Measurements from ENCODE around the gene HS2ST1. TPM values are rescaled to one million over a fixed set of nuclear protein-coding genes. Genes with fewer than 3 reads are reported as not detected.

The HS2ST1 gene
- total RNA-seq, 1 experiment from 2014 or later, result 32.5 TPM

DNA sequence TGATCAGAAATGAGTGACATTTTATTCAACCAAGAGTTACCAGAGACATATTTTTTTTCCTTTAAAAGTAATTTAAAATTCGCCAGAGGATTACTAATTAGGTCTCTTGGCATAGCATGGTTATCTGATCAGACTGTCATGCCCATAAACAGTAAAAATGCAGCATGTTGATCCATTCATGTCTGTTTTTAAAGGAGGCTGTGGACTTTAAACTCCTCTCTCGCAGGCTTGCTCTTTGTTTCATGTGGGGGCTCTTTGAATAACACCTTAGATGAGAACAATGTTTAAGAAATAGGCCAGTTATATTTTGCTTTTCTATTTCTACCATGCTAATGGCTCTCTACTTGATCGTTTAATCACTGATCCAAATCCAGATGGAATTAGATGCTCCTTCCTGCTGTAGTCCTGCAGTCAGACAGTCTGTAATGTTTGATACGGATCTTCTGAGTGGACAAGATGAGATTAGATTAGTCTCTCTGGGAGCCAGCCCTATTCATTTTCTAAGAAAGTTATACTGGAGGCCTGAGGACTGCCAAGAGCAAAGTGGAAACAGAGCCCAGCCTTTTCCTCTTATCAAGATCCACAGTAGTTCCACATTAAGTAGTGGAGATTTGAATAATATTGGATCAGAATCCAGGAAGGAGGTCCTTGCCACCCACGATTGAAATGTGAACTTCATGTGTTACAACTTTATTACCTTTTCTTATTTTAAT lies 197.4 kb downstream of the HS2ST1 start:
- DNase-seq (ENCODE audit: low read depth), result no peak

DNA sequence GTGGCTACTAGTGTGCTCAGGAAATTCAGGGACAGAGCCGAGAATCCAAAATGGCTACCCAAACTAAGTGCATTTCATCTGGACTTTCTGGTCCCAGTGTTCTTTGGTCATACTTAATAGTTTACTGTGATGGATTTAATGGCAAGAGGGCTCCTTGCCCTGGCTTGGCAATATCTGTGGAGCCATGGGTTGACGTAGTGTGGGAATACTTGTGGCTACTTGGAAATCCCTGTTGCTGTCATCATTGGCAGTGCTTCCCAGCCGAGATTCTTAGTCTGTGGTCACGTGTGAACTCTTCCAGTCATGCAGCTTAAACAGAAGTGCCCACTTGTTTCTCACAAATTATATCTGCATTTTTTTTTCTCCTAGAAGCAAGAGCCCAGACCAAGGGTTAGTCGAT lies 198.9 kb downstream of the HS2ST1 start:
- DNase-seq (ENCODE audit: low read depth), result peak; percentile 93

GRCh38 chr1:87115317-87115890 lies 201.0 kb downstream of the HS2ST1 start:
- DNase-seq (ENCODE audit: low read depth), result peak; percentile 97

GRCh38 chr1:87115891-87116290 lies 201.5 kb downstream of the HS2ST1 start:
- DNase-seq (ENCODE audit: low read depth), result no peak

DNA sequence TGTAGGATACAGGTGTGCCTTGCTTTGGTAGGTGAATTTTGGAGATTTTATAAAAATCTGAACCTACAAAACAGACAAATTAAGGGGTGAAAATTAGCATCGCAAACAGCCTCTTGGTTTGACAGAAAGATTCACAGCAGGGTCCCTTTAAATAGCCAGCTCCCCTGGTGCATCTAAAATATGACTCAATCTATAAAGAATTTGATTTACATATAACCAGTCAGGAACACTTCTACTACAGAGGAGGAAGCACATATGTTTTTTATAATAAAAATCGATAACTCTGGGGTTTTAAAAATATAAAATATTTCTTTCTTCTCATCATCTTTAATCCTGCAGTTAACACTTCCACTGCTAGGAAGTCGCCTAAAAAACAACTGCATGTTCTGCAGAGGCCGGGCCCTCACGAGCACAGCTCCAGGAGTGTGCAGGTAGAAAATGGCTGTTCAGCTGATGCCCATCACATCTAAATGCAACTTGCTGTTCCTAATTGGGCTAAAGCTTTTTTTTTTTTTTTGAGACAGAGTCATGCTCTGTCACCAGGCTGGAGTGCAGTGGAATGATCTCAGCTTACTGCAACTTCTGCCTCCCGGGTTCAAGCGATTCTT lies 203.4 kb downstream of the HS2ST1 start:
- DNase-seq (ENCODE audit: low read depth), result peak; percentile 41

DNA sequence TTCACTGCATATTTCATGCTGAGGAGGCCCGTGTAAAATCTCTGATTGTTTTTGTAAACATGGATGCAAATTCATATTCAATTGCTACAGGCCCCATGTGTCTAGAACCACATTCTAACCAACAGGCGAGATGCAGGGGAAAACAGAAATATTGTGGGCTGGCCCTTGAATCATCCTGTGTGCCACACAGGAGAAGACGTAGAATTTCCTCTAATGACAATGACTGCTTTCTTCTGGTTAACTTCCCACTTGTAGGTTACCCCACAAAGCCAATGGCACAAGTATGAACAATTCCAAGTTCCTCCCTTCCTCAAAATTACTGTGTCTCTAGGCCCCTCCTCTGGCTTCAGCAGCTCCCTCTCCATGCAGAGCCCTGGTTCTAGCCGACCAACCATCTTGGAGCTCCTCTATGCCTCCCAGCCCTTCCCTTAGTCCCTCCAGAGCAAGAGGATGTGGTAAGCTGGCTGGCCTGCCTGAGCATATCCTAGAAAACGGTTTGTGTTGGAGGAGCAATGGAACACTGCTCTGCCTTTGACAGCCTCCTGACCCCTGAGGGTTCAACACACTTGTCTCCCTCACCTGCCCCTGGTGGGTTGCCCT lies 205.2 kb downstream of the HS2ST1 start:
- DNase-seq (ENCODE audit: low read depth), result no peak

GRCh38 chr1:87120779-87121178 lies 206.3 kb downstream of the HS2ST1 start:
- DNase-seq (ENCODE audit: low read depth), result no peak

DNA sequence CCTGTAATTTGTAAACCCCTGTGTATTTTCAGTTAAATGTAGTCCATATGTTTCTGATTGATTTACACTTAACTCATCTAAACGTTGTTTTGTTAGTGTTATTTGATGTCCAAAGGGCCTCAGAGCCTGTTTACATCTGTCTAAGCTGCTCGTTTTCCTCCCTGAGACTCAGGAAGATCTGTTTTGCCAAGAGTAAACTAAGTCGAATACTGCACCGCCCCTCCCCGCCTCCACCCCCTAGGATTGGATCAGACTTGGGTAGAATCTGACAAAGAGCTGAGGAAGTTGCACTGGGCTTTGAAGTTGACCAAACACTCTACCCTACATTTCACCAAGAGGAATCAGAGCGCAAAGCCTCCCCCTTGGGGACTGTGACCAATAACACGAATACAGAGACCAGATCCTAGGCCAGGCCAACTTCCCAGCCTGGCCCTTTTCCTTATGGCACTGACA lies 207.3 kb downstream of the HS2ST1 start:
- DNase-seq (ENCODE audit: low read depth), result no peak

GRCh38 chr1:87122243-87122642 lies 207.8 kb downstream of the HS2ST1 start:
- no peak for DNase-seq (ENCODE audit: low read depth)

GRCh38 chr1:87123610-87124009 lies 209.2 kb downstream of the HS2ST1 start:
- no peak for DNase-seq (ENCODE audit: low read depth)

- DNase-seq (ENCODE audit: low read depth), result no peak
These were observed 212.6 kb downstream of the HS2ST1 start for GRCh38 chr1:87126886-87127505.

- DNase-seq (ENCODE audit: low read depth), result no peak
These were observed 213.1 kb downstream of the HS2ST1 start for GRCh38 chr1:87127581-87127980.

GRCh38 chr1:87129038-87129437 lies 214.6 kb downstream of the HS2ST1 start:
- DNase-seq (ENCODE audit: low read depth), result no peak

DNA sequence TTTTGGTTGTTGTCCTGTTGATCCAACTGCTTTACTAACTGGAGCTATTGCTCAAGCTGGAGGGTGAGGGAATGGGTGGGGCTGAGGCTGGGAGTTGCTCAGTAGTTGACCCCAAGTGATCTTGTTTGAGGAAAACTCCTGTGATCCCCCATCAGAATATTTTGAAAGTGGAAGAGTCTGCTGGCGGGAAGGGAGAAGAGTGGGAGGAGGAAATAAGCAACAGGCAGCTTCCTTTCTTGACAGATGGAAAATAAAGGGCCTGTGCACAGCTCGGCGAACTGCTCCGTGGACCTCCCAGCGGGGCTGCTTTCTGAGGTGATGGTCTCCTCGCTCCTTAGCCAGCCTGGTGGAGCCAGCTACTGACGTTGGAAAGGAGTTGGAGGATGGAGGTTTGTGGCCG lies 215.2 kb downstream of the HS2ST1 start:
- DNase-seq (ENCODE audit: low read depth), result no peak

- no peak for DNase-seq (ENCODE audit: low read depth)
These were observed 216.0 kb downstream of the HS2ST1 start for GRCh38 chr1:87130438-87130837.

DNA sequence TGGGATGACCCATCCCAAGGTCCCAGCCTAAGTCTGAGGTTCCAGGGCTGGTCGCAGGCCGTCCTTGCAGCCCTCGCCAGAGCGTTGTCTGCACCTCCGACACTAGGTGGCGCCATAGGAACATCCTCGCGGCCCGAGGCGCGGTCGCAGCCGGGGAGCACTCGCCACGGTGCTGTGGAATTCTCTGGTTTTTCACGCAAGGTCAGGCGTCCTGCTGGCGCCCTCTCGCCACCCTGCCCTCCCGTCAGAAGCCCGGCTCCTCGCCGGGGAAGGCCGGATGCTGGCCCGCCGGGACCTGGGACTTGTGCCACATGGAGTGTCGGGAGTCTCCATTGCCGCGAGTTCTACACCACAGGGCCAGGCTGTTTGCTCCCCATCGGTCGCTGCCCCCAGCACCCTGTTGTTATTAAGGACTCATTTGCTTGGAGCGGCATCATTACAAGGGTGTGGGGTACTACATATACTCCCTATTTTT lies 217.4 kb downstream of the HS2ST1 start:
- peak; percentile 73 for DNase-seq (ENCODE audit: low read depth)

DNA sequence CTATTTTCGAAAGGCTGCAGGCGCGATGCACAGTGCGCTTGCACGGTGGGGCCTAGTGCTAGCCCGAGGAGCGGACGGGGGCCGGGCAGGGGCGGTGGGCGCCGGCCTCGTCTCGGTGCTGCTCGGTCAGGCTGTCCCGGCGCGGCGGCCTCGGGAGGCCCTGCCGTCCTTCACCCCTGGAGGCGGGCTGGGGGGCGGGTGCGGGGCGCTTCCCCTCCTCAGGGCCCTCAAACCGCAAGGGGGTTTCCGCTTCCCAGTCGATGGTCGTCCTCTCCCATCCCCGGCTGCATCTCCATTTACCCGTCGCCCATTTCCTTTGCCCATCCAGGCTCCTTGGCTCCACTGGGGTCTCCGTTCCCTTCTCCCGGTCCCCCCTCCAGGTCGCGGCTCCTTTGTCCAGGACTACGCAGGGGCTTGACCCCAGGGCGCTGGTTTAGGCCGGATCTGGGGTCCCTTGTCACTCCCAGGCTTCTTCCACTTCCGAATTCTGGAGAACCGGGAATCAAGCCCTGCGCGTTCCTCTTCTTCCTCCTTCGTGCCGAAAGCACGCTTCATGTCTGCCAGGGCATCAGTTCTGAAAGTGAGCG lies 217.9 kb downstream of the HS2ST1 start:
- no peak for DNase-seq (ENCODE audit: low read depth)

DNA sequence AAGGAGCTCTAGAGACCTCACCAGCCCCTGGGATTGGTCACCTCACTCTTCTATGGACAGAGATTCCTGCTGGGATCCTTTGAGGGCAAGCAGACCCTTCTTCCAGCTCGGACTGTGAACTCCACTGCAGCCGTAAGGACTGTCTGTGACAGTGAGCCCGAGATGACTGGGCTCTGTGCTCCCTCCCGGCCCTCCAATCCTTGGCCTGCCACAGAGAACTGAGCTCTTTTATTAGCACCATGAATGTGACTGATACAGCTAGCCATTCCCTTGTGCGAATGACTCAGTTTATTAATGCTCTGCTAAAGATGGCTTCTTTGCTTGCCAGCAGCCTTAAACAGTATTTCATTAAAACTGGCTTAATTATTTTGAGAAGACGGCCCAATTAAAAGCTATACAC lies 219.6 kb downstream of the HS2ST1 start:
- DNase-seq (ENCODE audit: low read depth), result no peak

DNA sequence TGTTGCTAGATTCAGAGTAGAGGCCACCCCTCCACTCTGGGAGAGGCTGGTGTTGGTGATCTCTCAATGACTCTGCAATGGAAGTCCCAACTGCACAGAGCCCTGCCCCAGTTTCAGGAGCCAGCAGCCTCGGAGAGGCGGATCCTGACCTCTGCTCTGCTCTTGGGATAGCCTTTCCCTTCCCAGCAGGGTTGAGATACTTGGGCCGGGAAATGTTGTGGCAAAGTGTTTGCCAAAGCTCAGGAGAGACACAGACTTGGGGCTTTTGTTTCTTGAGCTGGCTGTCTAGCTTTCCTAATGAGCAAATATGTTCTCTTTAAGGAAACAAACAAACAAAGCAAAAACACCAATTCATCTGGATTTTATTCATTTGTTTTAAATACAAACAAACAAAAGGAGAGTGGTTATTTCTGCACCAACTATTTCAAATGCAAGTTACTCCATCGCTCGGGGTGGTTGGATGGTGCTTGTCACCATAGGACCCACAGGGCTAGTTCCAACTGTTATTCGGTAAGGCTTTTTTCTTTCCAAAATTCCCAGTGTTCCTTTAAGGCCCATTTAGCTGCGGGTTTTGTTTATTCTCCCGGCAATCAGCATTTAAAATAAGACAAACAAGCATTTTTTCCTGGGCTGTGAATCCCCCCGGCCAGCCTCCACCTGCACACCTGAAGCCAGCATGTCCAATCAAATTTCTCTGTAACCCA lies 220.3 kb downstream of the HS2ST1 start:
- DNase-seq (ENCODE audit: low read depth), result no peak

- DNase-seq (ENCODE audit: low read depth), result no peak
These were observed 220.9 kb downstream of the HS2ST1 start for GRCh38 chr1:87135329-87135712.

Data from M059J (cell line).